NCI-H526 treated with DMSO at 0.1 percent for 48 hours (cell line): ENCODE results near the gene NFATC1.
A peak's percentile ranks its signal among the peaks of the same experiment; 100 is the strongest.

Experiments used
- DNase-seq: peaks from one replicate; lab custom pipeline; 2025; lab: John Stamatoyannopoulos, UW

NFATC1 gene

GRCh38 chr18:79395761-79396404 lies at the start of gene NFATC1:
Gene NFATC1 (plus strand): TSS chr18:79395930. CDS start chr18:79396225, 295 bp downstream.
- DNase-seq: peak; percentile 30

- no peak for DNase-seq
Measured at GRCh38 chr18:79345981-79346380, 49.7 kb upstream of the NFATC1 start.

GRCh38 chr18:79348066-79348465 lies 47.7 kb upstream of the NFATC1 start:
- no peak for DNase-seq

GRCh38 chr18:79352432-79352831 lies 43.3 kb upstream of the NFATC1 start:
- DNase-seq: no peak

- no peak for DNase-seq
Measured at GRCh38 chr18:79353267-79353666, 42.5 kb upstream of the NFATC1 start.

- no peak for DNase-seq
Measured at GRCh38 chr18:79354350-79354749, 41.4 kb upstream of the NFATC1 start.

- DNase-seq: no peak
Measured at GRCh38 chr18:79355433-79356335, 40.0 kb upstream of the NFATC1 start.

GRCh38 chr18:79356435-79356834 lies 39.3 kb upstream of the NFATC1 start:
- peak; percentile 54 for DNase-seq

- no peak for DNase-seq
Measured at GRCh38 chr18:79360933-79361332, 34.8 kb upstream of the NFATC1 start.

- no peak for DNase-seq
Measured at GRCh38 chr18:79361766-79362522, 33.8 kb upstream of the NFATC1 start.

- no peak for DNase-seq
Measured at GRCh38 chr18:79365701-79366100, 30.0 kb upstream of the NFATC1 start.

- no peak for DNase-seq
Measured at GRCh38 chr18:79366177-79367094, 29.3 kb upstream of the NFATC1 start.

GRCh38 chr18:79367480-79367879 lies 28.2 kb upstream of the NFATC1 start:
- DNase-seq: no peak

- DNase-seq: no peak
Measured at GRCh38 chr18:79367989-79368388, 27.7 kb upstream of the NFATC1 start.

GRCh38 chr18:79368681-79369080 lies 27.0 kb upstream of the NFATC1 start:
- no peak for DNase-seq

- DNase-seq: no peak
Measured at GRCh38 chr18:79371561-79372121, 24.1 kb upstream of the NFATC1 start.

- no peak for DNase-seq
Measured at GRCh38 chr18:79372461-79372860, 23.3 kb upstream of the NFATC1 start.

GRCh38 chr18:79372991-79373390 lies 22.7 kb upstream of the NFATC1 start:
- DNase-seq: no peak

- DNase-seq: no peak
Measured at GRCh38 chr18:79373736-79374135, 22.0 kb upstream of the NFATC1 start.

- no peak for DNase-seq
Measured at GRCh38 chr18:79374408-79375171, 21.1 kb upstream of the NFATC1 start.
